ENCODE results near the gene RPL28.
A peak's percentile ranks its signal among the peaks of the same experiment; 100 is the strongest.

RPL28 gene

GRCh38 chr19:55355213-55355821 lies 30.4 kb upstream of the RPL28 start:
- no peak overlapping the region for H3K27ac ChIP-seq (ENCODE audit: extremely low read depth, low read depth, low read length)
- CTCF ChIA-PET, result interaction anchor here (0.6 to 1.6 kb wide), 4 partner anchors 16 to 145 kb away, joined by 3 to 4 read pairs (median 3); partner anchors contain the start of gene KMT5C
- no peak overlapping the region for H3K4me3 ChIP-seq (ENCODE audit: low read depth, low read length)

DNA sequence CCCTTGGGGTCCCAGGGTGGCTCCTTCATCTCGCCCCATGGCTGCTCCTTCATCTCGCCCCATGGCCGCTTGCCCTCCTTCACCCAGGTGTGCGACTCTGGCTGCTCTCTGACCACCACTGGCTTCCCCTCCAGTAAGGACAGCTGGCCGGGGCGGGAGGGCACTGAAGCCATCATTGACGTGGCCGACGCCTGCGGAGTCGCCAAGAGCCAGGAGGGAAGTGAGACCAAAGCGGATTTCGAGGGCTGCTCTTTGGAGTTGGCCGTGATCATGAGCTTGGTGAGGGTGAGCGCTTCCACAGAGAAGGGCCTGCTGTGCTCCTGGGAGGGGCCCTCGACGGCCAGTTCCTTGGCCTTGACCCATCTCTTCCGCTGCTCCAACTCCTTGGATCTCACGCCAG lies 27.2 kb upstream of the RPL28 start:
- Histone ChIP-seq H3K4me3 (ENCODE audit: low read depth, low read length) (no peak overlapping the region), H3K27ac (ENCODE audit: extremely low read depth, low read depth, low read length) (no peak overlapping the region), H3K36me3 (ENCODE audit: control insufficient read depth in 2 of 2, insufficient read depth in 1 of 2, low read length in 2 of 2) (no peaks in the 10 kb centered on the region), H3K9me3 (ENCODE audit: control insufficient read depth, insufficient read depth, low read depth, low read length) (no peaks in the 10 kb centered on the region), H3K4me1 (ENCODE audit: control insufficient read depth, insufficient read depth, low read length) (peaks cover 5% of the 10 kb centered on the region; the same call in 1 of the 2 replicates)
- CTCF ChIA-PET, result interaction anchor here (1.2 kb wide), 1 partner anchor 13 kb away, joined by 3 read pairs; no protein-coding TSS in a partner anchor
- TF ChIP-seq ZNF23 (tag by site-specific recombination; IDR thresholded peaks at IDR 0.05; ENCODE audit: borderline replicate concordance), result no peak
- no peak for TF ChIP-seq ZNF529 (tag by site-specific recombination; IDR thresholded peaks at IDR 0.05; ENCODE audit: insufficient replicate concordance)
- TF ChIP-seq ZNF112 (tag by site-specific recombination; IDR thresholded peaks at IDR 0.05), result no peak
- TF ChIP-seq, protein P1, sequence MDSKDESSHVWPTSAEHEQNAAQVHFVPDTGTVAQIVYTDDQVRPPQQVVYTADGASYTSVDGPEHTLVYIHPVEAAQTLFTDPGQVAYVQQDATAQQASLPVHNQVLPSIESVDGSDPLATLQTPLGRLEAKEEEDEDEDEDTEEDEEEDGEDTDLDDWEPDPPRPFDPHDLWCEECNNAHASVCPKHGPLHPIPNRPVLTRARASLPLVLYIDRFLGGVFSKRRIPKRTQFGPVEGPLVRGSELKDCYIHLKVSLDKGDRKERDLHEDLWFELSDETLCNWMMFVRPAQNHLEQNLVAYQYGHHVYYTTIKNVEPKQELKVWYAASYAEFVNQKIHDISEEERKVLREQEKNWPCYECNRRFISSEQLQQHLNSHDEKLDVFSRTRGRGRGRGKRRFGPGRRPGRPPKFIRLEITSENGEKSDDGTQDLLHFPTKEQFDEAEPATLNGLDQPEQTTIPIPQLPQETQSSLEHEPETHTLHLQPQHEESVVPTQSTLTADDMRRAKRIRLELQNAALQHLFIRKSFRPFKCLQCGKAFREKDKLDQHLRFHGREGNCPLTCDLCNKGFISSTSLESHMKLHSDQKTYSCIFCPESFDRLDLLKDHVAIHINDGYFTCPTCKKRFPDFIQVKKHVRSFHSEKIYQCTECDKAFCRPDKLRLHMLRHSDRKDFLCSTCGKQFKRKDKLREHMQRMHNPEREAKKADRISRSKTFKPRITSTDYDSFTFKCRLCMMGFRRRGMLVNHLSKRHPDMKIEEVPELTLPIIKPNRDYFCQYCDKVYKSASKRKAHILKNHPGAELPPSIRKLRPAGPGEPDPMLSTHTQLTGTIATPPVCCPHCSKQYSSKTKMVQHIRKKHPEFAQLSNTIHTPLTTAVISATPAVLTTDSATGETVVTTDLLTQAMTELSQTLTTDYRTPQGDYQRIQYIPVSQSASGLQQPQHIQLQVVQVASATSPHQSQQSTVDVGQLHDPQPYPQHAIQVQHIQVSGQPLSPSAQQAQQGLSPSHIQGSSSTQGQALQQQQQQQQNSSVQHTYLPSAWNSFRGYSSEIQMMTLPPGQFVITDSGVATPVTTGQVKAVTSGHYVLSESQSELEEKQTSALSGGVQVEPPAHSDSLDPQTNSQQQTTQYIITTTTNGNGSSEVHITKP (tag by site-specific recombination; IDR thresholded peaks at IDR 0.05), result no peak
- TF ChIP-seq INSM2 (tag by site-specific recombination; IDR thresholded peaks at IDR 0.05), result no peak
- POLR2A ChIA-PET, result no interaction called here

More at GRCh38 chr19:55355213-55355821, 30.4 kb upstream of the RPL28 start:
- H3K9me3 ChIP-seq (ENCODE audit: control insufficient read depth, insufficient read depth, low read depth, low read length), result no peaks in the 10 kb centered on the region
- TF ChIP-seq, protein P2, sequence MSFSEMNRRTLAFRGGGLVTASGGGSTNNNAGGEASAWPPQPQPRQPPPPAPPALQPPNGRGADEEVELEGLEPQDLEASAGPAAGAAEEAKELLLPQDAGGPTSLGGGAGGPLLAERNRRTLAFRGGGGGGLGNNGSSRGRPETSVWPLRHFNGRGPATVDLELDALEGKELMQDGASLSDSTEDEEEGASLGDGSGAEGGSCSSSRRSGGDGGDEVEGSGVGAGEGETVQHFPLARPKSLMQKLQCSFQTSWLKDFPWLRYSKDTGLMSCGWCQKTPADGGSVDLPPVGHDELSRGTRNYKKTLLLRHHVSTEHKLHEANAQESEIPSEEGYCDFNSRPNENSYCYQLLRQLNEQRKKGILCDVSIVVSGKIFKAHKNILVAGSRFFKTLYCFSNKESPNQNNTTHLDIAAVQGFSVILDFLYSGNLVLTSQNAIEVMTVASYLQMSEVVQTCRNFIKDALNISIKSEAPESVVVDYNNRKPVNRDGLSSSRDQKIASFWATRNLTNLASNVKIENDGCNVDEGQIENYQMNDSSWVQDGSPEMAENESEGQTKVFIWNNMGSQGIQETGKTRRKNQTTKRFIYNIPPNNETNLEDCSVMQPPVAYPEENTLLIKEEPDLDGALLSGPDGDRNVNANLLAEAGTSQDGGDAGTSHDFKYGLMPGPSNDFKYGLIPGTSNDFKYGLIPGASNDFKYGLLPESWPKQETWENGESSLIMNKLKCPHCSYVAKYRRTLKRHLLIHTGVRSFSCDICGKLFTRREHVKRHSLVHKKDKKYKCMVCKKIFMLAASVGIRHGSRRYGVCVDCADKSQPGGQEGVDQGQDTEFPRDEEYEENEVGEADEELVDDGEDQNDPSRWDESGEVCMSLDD (tag by site-specific recombination; IDR thresholded peaks at IDR 0.05), result 0 out of 2 replicates have a peak, but pooled peaks have one; percentile 16
- TF ChIP-seq GLIS1 (tag by site-specific recombination; IDR thresholded peaks at IDR 0.05), result peak; percentile 30; the same call in 1 of the 2 replicates
- no peak for TF ChIP-seq GLIS2 (tag by site-specific recombination; IDR thresholded peaks at IDR 0.05)
- no peak for TF ChIP-seq ZNF174 (tag by site-specific recombination; IDR thresholded peaks at IDR 0.05)
- TF ChIP-seq KLF8 (tag by site-specific recombination; IDR thresholded peaks at IDR 0.05), result peak; percentile 23; the same call in 1 of the 2 replicates
- TF ChIP-seq PRDM1 (tag by site-specific recombination; IDR thresholded peaks at IDR 0.05), result 0 out of 2 replicates have a peak, but pooled peaks have one; percentile 13
- peak; percentile 73 for TF ChIP-seq ZBTB17 (tag by site-specific recombination; IDR thresholded peaks at IDR 0.05)
- TF ChIP-seq, protein P3, sequence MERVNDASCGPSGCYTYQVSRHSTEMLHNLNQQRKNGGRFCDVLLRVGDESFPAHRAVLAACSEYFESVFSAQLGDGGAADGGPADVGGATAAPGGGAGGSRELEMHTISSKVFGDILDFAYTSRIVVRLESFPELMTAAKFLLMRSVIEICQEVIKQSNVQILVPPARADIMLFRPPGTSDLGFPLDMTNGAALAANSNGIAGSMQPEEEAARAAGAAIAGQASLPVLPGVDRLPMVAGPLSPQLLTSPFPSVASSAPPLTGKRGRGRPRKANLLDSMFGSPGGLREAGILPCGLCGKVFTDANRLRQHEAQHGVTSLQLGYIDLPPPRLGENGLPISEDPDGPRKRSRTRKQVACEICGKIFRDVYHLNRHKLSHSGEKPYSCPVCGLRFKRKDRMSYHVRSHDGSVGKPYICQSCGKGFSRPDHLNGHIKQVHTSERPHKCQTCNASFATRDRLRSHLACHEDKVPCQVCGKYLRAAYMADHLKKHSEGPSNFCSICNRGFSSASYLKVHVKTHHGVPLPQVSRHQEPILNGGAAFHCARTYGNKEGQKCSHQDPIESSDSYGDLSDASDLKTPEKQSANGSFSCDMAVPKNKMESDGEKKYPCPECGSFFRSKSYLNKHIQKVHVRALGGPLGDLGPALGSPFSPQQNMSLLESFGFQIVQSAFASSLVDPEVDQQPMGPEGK (tag by site-specific recombination; IDR thresholded peaks at IDR 0.05), result no peak
- peak; percentile 98 for TF ChIP-seq ZNF664 (tag by site-specific recombination; IDR thresholded peaks at IDR 0.05)
- H3K36me3 ChIP-seq (ENCODE audit: control insufficient read depth in 2 of 2, insufficient read depth in 1 of 2, low read length in 2 of 2), result no peaks in the 10 kb centered on the region
- peaks cover 8% of the 10 kb centered on the region; the same call in 1 of the 2 replicates for H3K4me1 ChIP-seq (ENCODE audit: control insufficient read depth, insufficient read depth, low read length)
- POLR2A ChIA-PET, result interaction anchor here (0.7 to 1.8 kb wide), 3 partner anchors 10 to 16 kb away, joined by 4 to 8 read pairs (median 4); partner anchors contain the start of genes IL11 and KMT5C
